Measurements from ENCODE around the gene SEC14L1. TPM values are rescaled to one million over a fixed set of nuclear protein-coding genes. Genes with fewer than 3 reads are reported as not detected.

SEC14L1 gene
- total RNA-seq, 1 experiment from 2014 or later: 58.6 TPM

- Histone ChIP-seq H3K9ac (ENCODE audit: extremely low read depth, insufficient read length, low read length) (no peak overlapping the region), H3K4me2 (ENCODE audit: insufficient read depth, insufficient read length, low read length) (no peak overlapping the region), H3K23ac (ENCODE audit: insufficient read length, low read depth, low read length) (no peak overlapping the region), H2AFZ (ENCODE audit: low read length) (no peak overlapping the region), H2BK20ac (ENCODE audit: low read depth, low read length, poor library complexity, severe bottlenecking) (no peak overlapping the region), H3K27me3 (ENCODE audit: insufficient read depth, low read length) (no peaks in the 10 kb centered on the region), H3K4ac (ENCODE audit: low read depth, low read length) (no peak overlapping the region), H2BK12ac (ENCODE audit: insufficient read length, low read depth, low read length) (no peak overlapping the region), H3K18ac (ENCODE audit: insufficient read length, low read depth, low read length) (no peak overlapping the region), H4K91ac (ENCODE audit: insufficient read length, low read depth, low read length) (no peak overlapping the region), H3K23me2 (ENCODE audit: insufficient read length, low read depth, low read length, poor library complexity, severe bottlenecking) (no peaks in the 10 kb centered on the region), H2BK120ac (ENCODE audit: low read depth, low read length, poor library complexity, severe bottlenecking) (no peak overlapping the region), H4K5ac (ENCODE audit: insufficient read length, low read depth, low read length) (no peak overlapping the region), H3K14ac (ENCODE audit: insufficient read depth, low read length) (no peak overlapping the region), H3K9me3 (ENCODE audit: control insufficient read depth, low read depth, low read length) (no peaks in the 10 kb centered on the region), H2BK5ac (ENCODE audit: insufficient read length, low read length) (no peak overlapping the region), H3T11ph (ENCODE audit: low read length) (no peak overlapping the region), H3K56ac (ENCODE audit: insufficient read length, low read depth, low read length) (no peak overlapping the region), H3K27ac (ENCODE audit: insufficient read length, low read depth, low read length) (no peak overlapping the region), H4K20me1 (ENCODE audit: control insufficient read depth, insufficient read depth, insufficient read length) (no peaks in the 10 kb centered on the region), H3K4me1 (ENCODE audit: insufficient read depth, low read length) (no peaks in the 10 kb centered on the region), H2AK5ac (ENCODE audit: insufficient read length, low read length) (no peak overlapping the region), H4K8ac (replicated peaks; ENCODE audit: insufficient read length, low read depth, low read length) (no peak overlapping the region), H3K79me1 (ENCODE audit: insufficient read depth, low read depth, low read length, poor library complexity, severe bottlenecking) (no peaks in the 10 kb centered on the region), H3K79me2 (ENCODE audit: insufficient read depth, low read length) (no peaks in the 10 kb centered on the region), H2BK15ac (ENCODE audit: low read depth, low read length) (no peak overlapping the region)
- no CpG with 5 or more reads among the region's 7 CpGs for WGBS (ENCODE audit: extremely low coverage, insufficient read length, low lambda C conversion rate)
- DNase-seq: no peak
- no peak for TF ChIP-seq CTCF (conservative IDR thresholded peaks at IDR 0.05)
- Mint-ChIP-seq H3K36me3 (ENCODE audit: insufficient read depth in 1 of 3, low read depth in 3 of 3) (peaks cover 7 to 63% (median 63%) of the 10 kb centered on the region in 3 experiments; a peak in 6 of 7 replicates), H3K4me3 (no peak overlapping the region), H3K27ac (no peak overlapping the region), H3K4me1 (no peaks in the 10 kb centered on the region), H3K27me3 (ENCODE audit: low read depth) (no peaks in the 10 kb centered on the region), H3K9me3 (no peaks in the 10 kb centered on the region)
These were observed 53.4 kb downstream of the SEC14L1 start for GRCh38 chr17:77194179-77194578.
